ENCODE measurements around the gene SBF1. TPM values are rescaled to one million over a fixed set of nuclear protein-coding genes. Genes with fewer than 3 reads are reported as not detected.

SBF1 gene
- polyA plus RNA-seq, 1 donor (not counting 4 experiments of a cell fraction or from before 2014, with no cell fraction given) = 16.2 TPM

GRCh38 chr22:50523806-50524675 lies 49.2 kb upstream of the SBF1 start:
- dilution Hi-C loops (cut with MboI; ENCODE audit: extremely low pct_ligation_motif_present, low sequenced_read_pairs) = no loop called here
- H3K27me3 ChIP-seq (ENCODE audit: control insufficient read depth, extremely low read depth, insufficient read depth, low read length) = no peaks in the 10 kb centered on the region
- H3K4me2 ChIP-seq (ENCODE audit: control insufficient read depth, extremely low read depth, insufficient read depth, low read depth, low read length) = peak overlapping the region; percentile 69
- FAIRE-seq (no peak), DNase-seq (ENCODE audit: low read depth, low spot score) (no peak)
- H3K4me1 ChIP-seq (ENCODE audit: control insufficient read depth, extremely low read depth, insufficient read depth, low read length) = peaks cover 16% of the 10 kb centered on the region
- H3K9me1 ChIP-seq (ENCODE audit: control insufficient read depth, extremely low read depth, insufficient read depth, low read length) = no peaks in the 10 kb centered on the region
- H3K27ac ChIP-seq (ENCODE audit: control insufficient read depth, insufficient read depth, low read length) = peak overlapping the region; percentile 70
- H3K9me3 ChIP-seq (ENCODE audit: control insufficient read depth, low read depth, low read length) = no peaks in the 10 kb centered on the region
- peaks cover 24% of the 10 kb centered on the region for H3K79me2 ChIP-seq (ENCODE audit: control insufficient read depth, insufficient read depth, low read length)
- peaks cover 20 to 29% of the 10 kb centered on the region in 2 experiments for H3K36me3 ChIP-seq (ENCODE audit: control insufficient read depth in 2 of 2, extremely low read depth in 1 of 2, insufficient read depth in 2 of 2, low read length in 2 of 2)
- no peak for TF ChIP-seq EZH2 (IDR thresholded peaks at IDR 0.05; ENCODE audit: low read length)
- TF ChIP-seq, protein P1, sequence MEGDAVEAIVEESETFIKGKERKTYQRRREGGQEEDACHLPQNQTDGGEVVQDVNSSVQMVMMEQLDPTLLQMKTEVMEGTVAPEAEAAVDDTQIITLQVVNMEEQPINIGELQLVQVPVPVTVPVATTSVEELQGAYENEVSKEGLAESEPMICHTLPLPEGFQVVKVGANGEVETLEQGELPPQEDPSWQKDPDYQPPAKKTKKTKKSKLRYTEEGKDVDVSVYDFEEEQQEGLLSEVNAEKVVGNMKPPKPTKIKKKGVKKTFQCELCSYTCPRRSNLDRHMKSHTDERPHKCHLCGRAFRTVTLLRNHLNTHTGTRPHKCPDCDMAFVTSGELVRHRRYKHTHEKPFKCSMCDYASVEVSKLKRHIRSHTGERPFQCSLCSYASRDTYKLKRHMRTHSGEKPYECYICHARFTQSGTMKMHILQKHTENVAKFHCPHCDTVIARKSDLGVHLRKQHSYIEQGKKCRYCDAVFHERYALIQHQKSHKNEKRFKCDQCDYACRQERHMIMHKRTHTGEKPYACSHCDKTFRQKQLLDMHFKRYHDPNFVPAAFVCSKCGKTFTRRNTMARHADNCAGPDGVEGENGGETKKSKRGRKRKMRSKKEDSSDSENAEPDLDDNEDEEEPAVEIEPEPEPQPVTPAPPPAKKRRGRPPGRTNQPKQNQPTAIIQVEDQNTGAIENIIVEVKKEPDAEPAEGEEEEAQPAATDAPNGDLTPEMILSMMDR (optimal IDR thresholded peaks at IDR 0.05 in 1 of 3, IDR thresholded peaks at IDR 0.05 in 1 of 3, conservative IDR thresholded peaks at IDR 0.05 in 1 of 3; ENCODE audit: extremely low read depth in 1 of 3, insufficient read depth in 2 of 3, low read length in 3 of 3) = no peak
- no peaks in the 10 kb centered on the region for H4K20me1 ChIP-seq (ENCODE audit: control insufficient read depth, extremely low read depth, insufficient read depth, low read length)
- H3K4me3 ChIP-seq (ENCODE audit: control insufficient read depth in 2 of 3, extremely low read depth in 1 of 3, insufficient read depth in 2 of 3, low read depth in 1 of 3, low read length in 3 of 3) = peak overlapping the region; percentile 72 to 81 (median 79)
- H2AFZ ChIP-seq (ENCODE audit: control insufficient read depth, low read length) = no peak overlapping the region
- peak overlapping the region; percentile 85 for H3K9ac ChIP-seq (ENCODE audit: control insufficient read depth, extremely low read depth, insufficient read depth, low read length)

DNA sequence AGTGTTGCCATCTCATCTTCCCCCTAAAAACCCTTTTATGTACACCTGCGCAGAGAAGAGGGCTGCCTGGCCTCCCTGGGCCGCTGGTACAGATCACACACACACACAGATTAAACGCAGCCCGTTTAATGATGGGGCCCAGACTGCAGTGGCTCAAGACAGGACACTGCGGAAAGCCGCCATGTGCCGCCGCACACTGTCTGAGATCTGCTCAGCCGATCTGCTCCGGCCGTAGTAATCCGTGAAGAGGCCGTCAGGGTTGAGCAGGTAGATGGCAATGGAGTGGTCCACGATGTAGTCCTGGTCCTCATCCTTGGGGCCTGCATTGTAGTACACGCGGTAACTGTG lies 48.6 kb upstream of the SBF1 start:
- Histone ChIP-seq H3K4me3 (ENCODE audit: control insufficient read depth in 2 of 3, extremely low read depth in 1 of 3, insufficient read depth in 2 of 3, low read depth in 1 of 3, low read length in 3 of 3) (no peak overlapping the region), H3K9me3 (ENCODE audit: control insufficient read depth, low read depth, low read length) (no peaks in the 10 kb centered on the region), H3K4me1 (ENCODE audit: control insufficient read depth, extremely low read depth, insufficient read depth, low read length) (peaks cover 16% of the 10 kb centered on the region), H2AFZ (ENCODE audit: control insufficient read depth, low read length) (no peak overlapping the region), H3K9me1 (ENCODE audit: control insufficient read depth, extremely low read depth, insufficient read depth, low read length) (no peaks in the 10 kb centered on the region), H3K79me2 (ENCODE audit: control insufficient read depth, insufficient read depth, low read length) (peaks cover 24% of the 10 kb centered on the region), H3K36me3 (ENCODE audit: control insufficient read depth in 2 of 2, extremely low read depth in 1 of 2, insufficient read depth in 2 of 2, low read length in 2 of 2) (peaks cover 22 to 29% of the 10 kb centered on the region in 2 experiments), H3K27ac (ENCODE audit: control insufficient read depth, insufficient read depth, low read length) (no peak overlapping the region), H3K4me2 (ENCODE audit: control insufficient read depth, extremely low read depth, insufficient read depth, low read depth, low read length) (no peak overlapping the region), H3K9ac (ENCODE audit: control insufficient read depth, extremely low read depth, insufficient read depth, low read length) (no peak overlapping the region), H4K20me1 (ENCODE audit: control insufficient read depth, extremely low read depth, insufficient read depth, low read length) (no peaks in the 10 kb centered on the region), H3K27me3 (ENCODE audit: control insufficient read depth, extremely low read depth, insufficient read depth, low read length) (no peaks in the 10 kb centered on the region)
- TF ChIP-seq, protein P1 (optimal IDR thresholded peaks at IDR 0.05 in 1 of 3, IDR thresholded peaks at IDR 0.05 in 1 of 3, conservative IDR thresholded peaks at IDR 0.05 in 1 of 3; ENCODE audit: extremely low read depth in 1 of 3, insufficient read depth in 2 of 3, low read length in 3 of 3) = no peak
- no peak for TF ChIP-seq EZH2 (IDR thresholded peaks at IDR 0.05; ENCODE audit: low read length)
- no peak for FAIRE-seq
- DNase-seq (ENCODE audit: low read depth, low spot score) = no peak
- dilution Hi-C loops (cut with MboI; ENCODE audit: extremely low pct_ligation_motif_present, low sequenced_read_pairs) = no loop called here

Measured in keratinocyte (primary cell).